ENCODE data around the gene SERPIND1.

SERPIND1 gene

DNA sequence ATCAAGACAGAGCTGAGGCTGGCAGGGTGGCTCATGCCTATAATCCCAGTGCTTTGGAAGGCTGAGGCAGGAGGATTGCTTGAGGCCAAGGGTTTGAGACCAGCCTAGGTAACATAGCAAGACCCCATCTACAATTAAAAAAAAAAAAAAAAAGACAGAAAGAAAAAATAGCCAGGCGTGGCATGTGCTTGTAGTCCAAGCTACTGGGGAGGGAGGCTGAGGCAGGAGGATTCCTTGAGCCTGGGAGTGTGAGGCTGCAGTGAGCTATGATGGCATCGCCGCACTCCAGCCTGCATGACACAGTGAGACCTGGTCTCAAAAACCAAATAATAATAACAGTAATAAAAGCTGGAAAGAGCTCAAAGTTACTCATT, 9.4 kb downstream of the SERPIND1 start:
- no peaks in the 10 kb centered on the region for H3K27me3 ChIP-seq (replicated peaks; ENCODE audit: insufficient read depth, low read length)
- no peak overlapping the region for H3K27ac ChIP-seq (ENCODE audit: low read length)
- H2AFZ ChIP-seq (ENCODE audit: low read length): no peak overlapping the region
- TF ChIP-seq EZH2 (optimal IDR thresholded peaks at IDR 0.05; ENCODE audit: low read depth, low read length) (no peak), EZH2phosphoT487 (IDR thresholded peaks at IDR 0.05; ENCODE audit: low read length) (no peak), CTCF (IDR thresholded peaks at IDR 0.05; ENCODE audit: low read length) (no peak)
- no peak overlapping the region for H3K4me2 ChIP-seq (ENCODE audit: low read depth, low read length)
- H3K79me2 ChIP-seq (ENCODE audit: low read length): no peaks in the 10 kb centered on the region
- no peaks in the 10 kb centered on the region for H3K9me3 ChIP-seq (replicated peaks; ENCODE audit: insufficient read depth, low read length)
- no peak for DNase-seq
- H3K4me3 ChIP-seq (ENCODE audit: low read length): no peak overlapping the region
- no peaks in the 10 kb centered on the region for H3F3A ChIP-seq (ENCODE audit: insufficient read depth, low read length)
- no peaks in the 10 kb centered on the region for H3K36me3 ChIP-seq (replicated peaks; ENCODE audit: insufficient read depth, low read length)
- no peaks in the 10 kb centered on the region for H3K4me1 ChIP-seq (ENCODE audit: low read length)
- H3K9me2 ChIP-seq (replicated peaks; ENCODE audit: insufficient read depth, low read length): no peaks in the 10 kb centered on the region
- no peak overlapping the region for H3K9ac ChIP-seq (ENCODE audit: low read length)
- H4K20me1 ChIP-seq (ENCODE audit: insufficient read depth, low read length): no peaks in the 10 kb centered on the region

- no peak for TF ChIP-seq EZH2 (optimal IDR thresholded peaks at IDR 0.05; ENCODE audit: low read depth, low read length)
- TF ChIP-seq CTCF (IDR thresholded peaks at IDR 0.05; ENCODE audit: low read length): peak; percentile 67
- DNase-seq: peak; percentile 67
- Histone ChIP-seq H3K36me3 (replicated peaks; ENCODE audit: insufficient read depth, low read length) (no peaks in the 10 kb centered on the region), H3K9me3 (replicated peaks; ENCODE audit: insufficient read depth, low read length) (no peaks in the 10 kb centered on the region), H3K4me2 (ENCODE audit: low read depth, low read length) (no peak overlapping the region), H3F3A (ENCODE audit: insufficient read depth, low read length) (no peaks in the 10 kb centered on the region), H3K9me2 (replicated peaks; ENCODE audit: insufficient read depth, low read length) (no peaks in the 10 kb centered on the region), H3K27ac (ENCODE audit: low read length) (no peak overlapping the region), H2AFZ (ENCODE audit: low read length) (no peak overlapping the region), H3K9ac (ENCODE audit: low read length) (no peak overlapping the region), H3K4me3 (ENCODE audit: low read length) (no peak overlapping the region), H3K4me1 (ENCODE audit: low read length) (no peaks in the 10 kb centered on the region), H3K79me2 (ENCODE audit: low read length) (no peaks in the 10 kb centered on the region), H3K27me3 (replicated peaks; ENCODE audit: insufficient read depth, low read length) (no peaks in the 10 kb centered on the region), H4K20me1 (ENCODE audit: insufficient read depth, low read length) (no peaks in the 10 kb centered on the region)
These were observed 10.2 kb downstream of the SERPIND1 start for GRCh38 chr22:20783844-20784723.

DNA sequence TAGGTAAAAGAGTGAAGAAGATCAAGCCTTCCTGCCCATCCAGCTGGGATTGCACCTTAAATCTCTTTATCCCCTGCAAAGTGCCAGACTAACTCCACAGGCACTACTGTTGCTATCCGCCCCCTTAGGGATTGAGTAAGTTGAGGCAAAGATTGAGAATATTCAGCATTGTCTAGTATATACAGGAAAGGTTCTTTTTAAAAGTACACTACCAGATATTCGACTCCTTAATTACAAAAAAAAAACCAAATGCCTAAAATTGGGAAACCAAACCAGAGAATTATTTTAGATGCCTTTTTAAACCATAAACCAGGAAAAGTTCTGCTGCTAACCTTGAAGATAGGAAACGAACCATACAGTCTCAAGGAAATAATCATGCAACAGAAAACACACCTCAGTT, 11.5 kb downstream of the SERPIND1 start:
- no peaks in the 10 kb centered on the region for H4K20me1 ChIP-seq (ENCODE audit: insufficient read depth, low read length)
- H2AFZ ChIP-seq (ENCODE audit: low read length): no peak overlapping the region
- no peak for DNase-seq
- H3K4me1 ChIP-seq (ENCODE audit: low read length): no peaks in the 10 kb centered on the region
- H3K79me2 ChIP-seq (ENCODE audit: low read length): no peaks in the 10 kb centered on the region
- no peaks in the 10 kb centered on the region for H3F3A ChIP-seq (ENCODE audit: insufficient read depth, low read length)
- H3K36me3 ChIP-seq (replicated peaks; ENCODE audit: insufficient read depth, low read length): no peaks in the 10 kb centered on the region
- H3K9ac ChIP-seq (ENCODE audit: low read length): no peak overlapping the region
- H3K27ac ChIP-seq (ENCODE audit: low read length): no peak overlapping the region
- TF ChIP-seq EZH2phosphoT487 (IDR thresholded peaks at IDR 0.05; ENCODE audit: low read length) (no peak), CTCF (IDR thresholded peaks at IDR 0.05; ENCODE audit: low read length) (no peak), EZH2 (optimal IDR thresholded peaks at IDR 0.05; ENCODE audit: low read depth, low read length) (no peak)
- H3K9me2 ChIP-seq (replicated peaks; ENCODE audit: insufficient read depth, low read length): no peaks in the 10 kb centered on the region
- no peaks in the 10 kb centered on the region for H3K27me3 ChIP-seq (replicated peaks; ENCODE audit: insufficient read depth, low read length)
- H3K4me2 ChIP-seq (ENCODE audit: low read depth, low read length): no peak overlapping the region
- no peak overlapping the region for H3K4me3 ChIP-seq (ENCODE audit: low read length)
- H3K9me3 ChIP-seq (replicated peaks; ENCODE audit: insufficient read depth, low read length): no peaks in the 10 kb centered on the region
